GM18868 (cell line): ENCODE data around the gene HGD.
"Not testable (repeated sequence)": the region's sequence is repeated elsewhere in the genome, so short reads cannot be mapped to it uniquely, and the experiment has no call there.

ENCODE experiments used
- ATAC-seq: cut with Tn5 transposase; IDR thresholded peaks from one replicate; pipeline ENCODE4 v1.9.1; 2021; ENCODE audit warnings: mild to moderate bottlenecking, moderate library complexity; ENCODE audit not compliant: unreplicated experiment

The HGD gene

GRCh38 chr3:120682095-120682681, at the start of gene HGD:
Gene HGD (minus strand): TSS chr3:120682239. CDS start chr3:120682111, 128 bp downstream.
- ATAC-seq = no peak

- no peak for ATAC-seq
Observed at GRCh38 chr3:120730576-120731542, 48.8 kb upstream of the HGD start.

GRCh38 chr3:120726791-120727190, 44.8 kb upstream of the HGD start:
- ATAC-seq = no peak

- not testable (repeated sequence) for ATAC-seq
Observed at GRCh38 chr3:120719167-120719834, 37.3 kb upstream of the HGD start.

- ATAC-seq = no peak
Observed at GRCh38 chr3:120713262-120713661, 31.2 kb upstream of the HGD start.

GRCh38 chr3:120710369-120710768, 28.3 kb upstream of the HGD start:
- no peak for ATAC-seq

- peak; percentile 73 for ATAC-seq
Observed at GRCh38 chr3:120708408-120708807, 26.4 kb upstream of the HGD start.

GRCh38 chr3:120706950-120707349, 24.9 kb upstream of the HGD start:
- peak; percentile 54 for ATAC-seq

- ATAC-seq = no peak
Observed at GRCh38 chr3:120705884-120706582, 24.0 kb upstream of the HGD start.

- ATAC-seq = no peak
Observed at GRCh38 chr3:120699333-120699732, 17.3 kb upstream of the HGD start.

GRCh38 chr3:120693439-120694171, 11.6 kb upstream of the HGD start:
- no peak for ATAC-seq

GRCh38 chr3:120689395-120689794, 7.4 kb upstream of the HGD start:
- no peak for ATAC-seq

GRCh38 chr3:120688121-120688520, 6.1 kb upstream of the HGD start:
- peak; percentile 99 for ATAC-seq

- no peak for ATAC-seq
Observed at GRCh38 chr3:120685411-120685810, 3.4 kb upstream of the HGD start.

GRCh38 chr3:120684896-120685295, 2.9 kb upstream of the HGD start:
- no peak for ATAC-seq

GRCh38 chr3:120683671-120684301, 1.7 kb upstream of the HGD start:
- no peak for ATAC-seq

- ATAC-seq = no peak
Observed at GRCh38 chr3:120683213-120683612, 1.2 kb upstream of the HGD start.

GRCh38 chr3:120681506-120682038, 467 bp downstream of the HGD start:
- ATAC-seq = no peak

GRCh38 chr3:120681018-120681417, 1.0 kb downstream of the HGD start:
- ATAC-seq = no peak
